Calu3 (cell line): ENCODE results near the gene PRLHR. TPM values are rescaled to one million over a fixed set of nuclear protein-coding genes. Genes with fewer than 3 reads are reported as not detected.

ENCODE experiments used
- BruUV-seq: library from RNA; stranded (reverse); fragments of 400-500 nt; replicated peaks from 2 replicates; lab custom pipeline; 2021; lab: Mats Ljungman, UMichigan
- CTCF ChIA-PET: fragments of 300-600 bp; sonication (Branson Sonifier 250); formaldehyde crosslinking; loops from one replicate; lab custom pipeline; 2022; ENCODE audit warnings: antibody characterized with exemption; lab: Charles Lee
- DNase-seq: peaks from one replicate; pipeline ENCODE4 v3.0.0; 2022
- H3K27ac Mint-ChIP-seq: one replicate; pipeline ENCODE4 v1.8.0; 2022; ENCODE audit warnings: mixed read lengths; ENCODE audit not compliant: unreplicated experiment
- H3K27me3 Mint-ChIP-seq: one replicate; pipeline ENCODE4 v1.8.0; 2022; ENCODE audit warnings: mixed read lengths; ENCODE audit not compliant: unreplicated experiment
- H3K36me3 Mint-ChIP-seq: one replicate; pipeline ENCODE4 v1.8.0; 2022; ENCODE audit warnings: mild to moderate bottlenecking, moderate library complexity, mixed read lengths; ENCODE audit not compliant: insufficient read depth, unreplicated experiment
- H3K4me1 Mint-ChIP-seq: one replicate; pipeline ENCODE4 v1.8.0; 2022; ENCODE audit warnings: mild to moderate bottlenecking, low read depth, mixed read lengths; ENCODE audit not compliant: unreplicated experiment
- H3K4me3 Mint-ChIP-seq: one replicate; pipeline ENCODE4 v1.8.0; 2022; ENCODE audit warnings: mild to moderate bottlenecking, low read depth, moderate library complexity, mixed read lengths; ENCODE audit not compliant: unreplicated experiment
- H3K9me3 Mint-ChIP-seq: one replicate; pipeline ENCODE4 v1.8.0; 2022; ENCODE audit warnings: low read depth, mixed read lengths; ENCODE audit not compliant: unreplicated experiment
- CTCF ChIP-seq: fragments of 200-600 bp; IDR thresholded peaks from one replicate; pipeline ENCODE4 v1.8.0; 2022; ENCODE audit warnings: antibody characterized with exemption; ENCODE audit not compliant: unreplicated experiment
- intact Hi-C: fragments of 100-400 bp; cut with micrococcal nuclease; formaldehyde crosslinking; loops from one replicate; pipeline ENCODE4 v1.10.0; 2022; ENCODE audit not compliant: unreplicated experiment
- total RNA-seq: library from RNA; stranded (reverse); gene quantifications from 2 replicates; pipeline ENCODE4 v1.2.3, GENCODE V29; 2022

Gene PRLHR
- total RNA-seq, 1 experiment from 2014 or later, result not detected

- H3K9me3 Mint-ChIP-seq, result no peaks in the 10 kb centered on the region
- intact Hi-C loops, result no loop called here
- H3K4me3 Mint-ChIP-seq, result no peak overlapping the region
- TF ChIP-seq CTCF, result no peak
- BruUV-seq, result no TSS peak
- H3K27me3 Mint-ChIP-seq, result peaks cover 24% of the 10 kb centered on the region
- H3K27ac Mint-ChIP-seq, result no peak overlapping the region
- peaks cover 6% of the 10 kb centered on the region for H3K36me3 Mint-ChIP-seq
- CTCF ChIA-PET, result no interaction called here
- H3K4me1 Mint-ChIP-seq, result peaks cover 6% of the 10 kb centered on the region
- no peak for DNase-seq
Measured at GRCh38 chr10:118594392-118595063, 920 bp downstream of the PRLHR start.

- intact Hi-C loops, result no loop called here
- H3K27me3 Mint-ChIP-seq, result peaks cover 31% of the 10 kb centered on the region
- H3K27ac Mint-ChIP-seq, result no peak overlapping the region
- H3K36me3 Mint-ChIP-seq, result peaks cover 6% of the 10 kb centered on the region
- no peak for TF ChIP-seq CTCF
- no TSS peak for BruUV-seq
- CTCF ChIA-PET, result no interaction called here
- no peaks in the 10 kb centered on the region for H3K9me3 Mint-ChIP-seq
- no peak for DNase-seq
- H3K4me3 Mint-ChIP-seq, result no peak overlapping the region
- peaks cover 6% of the 10 kb centered on the region for H3K4me1 Mint-ChIP-seq
Measured at GRCh38 chr10:118592675-118593330, 2.6 kb downstream of the PRLHR start.

GRCh38 chr10:118590334-118590733 is 5.1 kb downstream of the PRLHR start:
- peak; percentile 41 for DNase-seq
- H3K27me3 Mint-ChIP-seq, result peaks cover 31% of the 10 kb centered on the region
- no peak overlapping the region for H3K4me3 Mint-ChIP-seq
- CTCF ChIA-PET, result no interaction called here
- peaks cover 7% of the 10 kb centered on the region for H3K4me1 Mint-ChIP-seq
- no peak for TF ChIP-seq CTCF
- no peaks in the 10 kb centered on the region for H3K9me3 Mint-ChIP-seq
- H3K27ac Mint-ChIP-seq, result no peak overlapping the region
- intact Hi-C loops, result no loop called here
- H3K36me3 Mint-ChIP-seq, result peaks cover 1% of the 10 kb centered on the region
- no TSS peak for BruUV-seq

- no peak overlapping the region for H3K4me3 Mint-ChIP-seq
- no peaks in the 10 kb centered on the region for H3K36me3 Mint-ChIP-seq
- no peak for TF ChIP-seq CTCF
- peaks cover 20% of the 10 kb centered on the region for H3K4me1 Mint-ChIP-seq
- no peak overlapping the region for H3K27ac Mint-ChIP-seq
- H3K9me3 Mint-ChIP-seq, result peaks cover 3% of the 10 kb centered on the region
- H3K27me3 Mint-ChIP-seq, result peaks cover 27% of the 10 kb centered on the region
- DNase-seq, result no peak
- intact Hi-C loops, result no loop called here
- BruUV-seq, result no TSS peak
- CTCF ChIA-PET, result interaction anchor here (0.7 kb wide), 1 partner anchor 9 kb away, joined by 3 read pairs; no protein-coding TSS in a partner anchor
Measured at GRCh38 chr10:118587881-118588651, 7.4 kb downstream of the PRLHR start.
